ENCODE data around the gene NOTCH4. TPM values are rescaled to one million over a fixed set of nuclear protein-coding genes. Genes with fewer than 3 reads are reported as not detected.
A peak's percentile ranks its signal among the peaks of the same experiment; 100 is the strongest.

The NOTCH4 gene
- total RNA-seq, 1 experiment from 2014 or later, result 5.7 TPM

- no peak for DNase-seq
- Mint-ChIP-seq H3K9me3 (ENCODE audit: low read depth, unreplicated experiment) (no peaks in the 10 kb centered on the region), H3K36me3 (ENCODE audit: insufficient read depth, unreplicated experiment) (peaks cover 44% of the 10 kb centered on the region), H3K27ac (ENCODE audit: unreplicated experiment) (no peak overlapping the region), H3K27me3 (ENCODE audit: unreplicated experiment) (no peaks in the 10 kb centered on the region), H3K4me1 (ENCODE audit: low read depth, unreplicated experiment) (no peaks in the 10 kb centered on the region), H3K4me3 (ENCODE audit: low read depth, unreplicated experiment) (no peak overlapping the region)
- TF ChIP-seq, protein P1, sequence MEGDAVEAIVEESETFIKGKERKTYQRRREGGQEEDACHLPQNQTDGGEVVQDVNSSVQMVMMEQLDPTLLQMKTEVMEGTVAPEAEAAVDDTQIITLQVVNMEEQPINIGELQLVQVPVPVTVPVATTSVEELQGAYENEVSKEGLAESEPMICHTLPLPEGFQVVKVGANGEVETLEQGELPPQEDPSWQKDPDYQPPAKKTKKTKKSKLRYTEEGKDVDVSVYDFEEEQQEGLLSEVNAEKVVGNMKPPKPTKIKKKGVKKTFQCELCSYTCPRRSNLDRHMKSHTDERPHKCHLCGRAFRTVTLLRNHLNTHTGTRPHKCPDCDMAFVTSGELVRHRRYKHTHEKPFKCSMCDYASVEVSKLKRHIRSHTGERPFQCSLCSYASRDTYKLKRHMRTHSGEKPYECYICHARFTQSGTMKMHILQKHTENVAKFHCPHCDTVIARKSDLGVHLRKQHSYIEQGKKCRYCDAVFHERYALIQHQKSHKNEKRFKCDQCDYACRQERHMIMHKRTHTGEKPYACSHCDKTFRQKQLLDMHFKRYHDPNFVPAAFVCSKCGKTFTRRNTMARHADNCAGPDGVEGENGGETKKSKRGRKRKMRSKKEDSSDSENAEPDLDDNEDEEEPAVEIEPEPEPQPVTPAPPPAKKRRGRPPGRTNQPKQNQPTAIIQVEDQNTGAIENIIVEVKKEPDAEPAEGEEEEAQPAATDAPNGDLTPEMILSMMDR (IDR thresholded peaks at IDR 0.05; ENCODE audit: unreplicated experiment), result peak; percentile 18
- intact Hi-C loops (cut with micrococcal nuclease; ENCODE audit: unreplicated experiment), result no loop called here
- BruUV-seq (replicated peaks), result no TSS peak
- CTCF ChIA-PET, result no interaction called here
These were observed 57.3 kb downstream of the NOTCH4 start for GRCh38 chr6:32166411-32167061.

GRCh38 chr6:32164295-32164694, 59.6 kb downstream of the NOTCH4 start, which contains the start of gene EGFL8:
EGFL8 (plus strand) TSS chr6:32164595; CDS start chr6:32166166, 1,571 bp downstream.
- no TSS peak for BruUV-seq (replicated peaks)
- H3K4me3 Mint-ChIP-seq (ENCODE audit: low read depth, unreplicated experiment), result no peak within 1 kb of the TSS
- H3K27ac Mint-ChIP-seq (ENCODE audit: unreplicated experiment), result no peak within 1 kb of the TSS
- H3K36me3 Mint-ChIP-seq (ENCODE audit: insufficient read depth, unreplicated experiment), result peaks cover 31% of the 10 kb centered on the region
- CTCF ChIA-PET, result interaction anchor here (0.5 kb wide), 1 partner anchor 63 kb away, joined by 6 read pairs; no protein-coding TSS in a partner anchor
- DNase-seq, result no peak
- no peaks in the 10 kb centered on the region for H3K9me3 Mint-ChIP-seq (ENCODE audit: low read depth, unreplicated experiment)
- intact Hi-C loops (cut with micrococcal nuclease; ENCODE audit: unreplicated experiment), result no loop called here
- no peaks in the 10 kb centered on the region for H3K4me1 Mint-ChIP-seq (ENCODE audit: low read depth, unreplicated experiment)
- TF ChIP-seq, protein P1 (IDR thresholded peaks at IDR 0.05; ENCODE audit: unreplicated experiment), result no peak
- no peaks in the 10 kb centered on the region for H3K27me3 Mint-ChIP-seq (ENCODE audit: unreplicated experiment)

DNA sequence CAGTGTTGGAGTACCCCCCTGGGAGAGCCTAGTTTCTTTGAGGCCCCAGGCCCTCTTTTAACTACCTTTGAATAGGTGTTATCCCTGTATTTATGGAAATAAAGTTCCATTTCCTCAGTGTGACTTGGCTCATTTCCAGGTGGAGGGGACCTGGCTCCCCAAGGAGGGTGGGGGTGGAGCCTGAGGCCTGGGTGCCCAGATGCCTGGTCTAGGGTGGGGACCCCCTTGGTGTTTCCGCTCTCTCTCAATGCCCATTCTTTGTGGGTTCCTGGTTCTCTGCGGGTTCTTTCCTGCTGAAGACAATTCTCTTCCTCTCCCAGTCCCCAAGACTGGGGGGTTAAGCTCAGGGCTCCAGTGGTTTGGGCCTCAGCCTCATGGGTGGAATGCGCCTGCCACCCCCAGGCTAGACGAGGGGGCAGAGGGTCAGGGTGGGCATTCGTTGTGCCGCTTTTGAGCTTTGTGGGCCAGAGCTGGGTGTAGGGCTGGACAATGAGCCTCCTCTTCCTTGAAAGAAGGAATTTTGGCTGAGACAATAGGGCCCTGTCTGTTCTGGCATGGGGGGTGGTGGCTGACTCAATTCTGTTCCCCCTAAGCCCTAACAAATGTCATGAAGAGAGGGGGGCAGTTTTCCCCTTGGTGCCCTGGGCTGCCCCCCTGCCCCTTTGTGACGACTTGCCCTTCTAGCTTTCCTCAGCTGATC, 60.2 kb downstream of the NOTCH4 start:
- Mint-ChIP-seq H3K4me3 (ENCODE audit: low read depth, unreplicated experiment) (no peak overlapping the region), H3K9me3 (ENCODE audit: low read depth, unreplicated experiment) (no peaks in the 10 kb centered on the region), H3K4me1 (ENCODE audit: low read depth, unreplicated experiment) (no peaks in the 10 kb centered on the region), H3K27ac (ENCODE audit: unreplicated experiment) (no peak overlapping the region), H3K36me3 (ENCODE audit: insufficient read depth, unreplicated experiment) (peaks cover 30% of the 10 kb centered on the region), H3K27me3 (ENCODE audit: unreplicated experiment) (no peaks in the 10 kb centered on the region)
- no peak for DNase-seq
- no TSS peak for BruUV-seq (replicated peaks)
- intact Hi-C loops (cut with micrococcal nuclease; ENCODE audit: unreplicated experiment), result no loop called here
- TF ChIP-seq, protein P1 (IDR thresholded peaks at IDR 0.05; ENCODE audit: unreplicated experiment), result no peak
- CTCF ChIA-PET, result no interaction called here

DNA sequence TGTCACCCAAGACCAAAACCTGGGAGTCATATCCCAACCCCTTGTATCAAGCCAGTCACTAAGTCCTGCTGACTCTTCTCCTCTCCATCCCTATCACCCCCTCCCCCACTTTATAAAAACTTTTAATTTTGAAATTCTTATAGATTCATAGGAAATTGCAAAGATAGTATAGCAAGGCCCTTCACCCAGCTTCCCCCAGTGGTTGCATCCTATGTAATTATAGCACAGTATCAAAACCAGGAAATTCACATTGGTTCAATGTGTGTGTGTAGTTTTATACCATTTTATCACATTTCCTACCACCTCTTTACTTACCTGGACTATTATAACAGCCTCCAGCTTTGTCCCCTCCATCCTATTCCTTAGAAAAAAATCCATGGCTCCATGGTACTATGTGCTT, 65.8 kb downstream of the NOTCH4 start:
- TF ChIP-seq, protein P1 (IDR thresholded peaks at IDR 0.05; ENCODE audit: unreplicated experiment), result no peak
- no peak overlapping the region for H3K27ac Mint-ChIP-seq (ENCODE audit: unreplicated experiment)
- H3K36me3 Mint-ChIP-seq (ENCODE audit: insufficient read depth, unreplicated experiment), result peaks cover 30% of the 10 kb centered on the region
- CTCF ChIA-PET, result interaction anchor here (0.7 kb wide), 1 partner anchor 795 kb away, joined by 3 read pairs; the partner anchor contains the start of gene HLA-DMA
- H3K4me1 Mint-ChIP-seq (ENCODE audit: low read depth, unreplicated experiment), result peaks cover 17% of the 10 kb centered on the region
- intact Hi-C loops (cut with micrococcal nuclease; ENCODE audit: unreplicated experiment), result no loop called here
- BruUV-seq (replicated peaks), result no TSS peak
- no peak for DNase-seq
- no peaks in the 10 kb centered on the region for H3K27me3 Mint-ChIP-seq (ENCODE audit: unreplicated experiment)
- H3K4me3 Mint-ChIP-seq (ENCODE audit: low read depth, unreplicated experiment), result no peak overlapping the region
- no peaks in the 10 kb centered on the region for H3K9me3 Mint-ChIP-seq (ENCODE audit: low read depth, unreplicated experiment)

All from Calu3 (cell line).